NCI-H82 treated with DMSO at 0.1 percent for 48 hours (cell line): ENCODE measurements around the gene SETBP1.

Source experiments
- DNase-seq: peaks from one replicate; lab custom pipeline; 2025; ENCODE audit not compliant: unreplicated experiment; lab: John Stamatoyannopoulos, UW

Gene SETBP1

GRCh38 chr18:44704135-44704789 is 23.6 kb downstream of the SETBP1 start:
- DNase-seq: no peak

- no peak for DNase-seq
These were observed 24.5 kb downstream of the SETBP1 start for GRCh38 chr18:44705075-44705675.

GRCh38 chr18:44708451-44709083 is 27.9 kb downstream of the SETBP1 start:
- no peak for DNase-seq

- no peak for DNase-seq
These were observed 28.8 kb downstream of the SETBP1 start for GRCh38 chr18:44709307-44710126.

- DNase-seq: no peak
These were observed 30.2 kb downstream of the SETBP1 start for GRCh38 chr18:44710931-44711330.

GRCh38 chr18:44712025-44712424 is 31.3 kb downstream of the SETBP1 start:
- DNase-seq: no peak

- no peak for DNase-seq
These were observed 32.7 kb downstream of the SETBP1 start for GRCh38 chr18:44713435-44713834.

- no peak for DNase-seq
These were observed 33.7 kb downstream of the SETBP1 start for GRCh38 chr18:44714376-44714775.

GRCh38 chr18:44715245-44715644 is 34.6 kb downstream of the SETBP1 start:
- no peak for DNase-seq

GRCh38 chr18:44715842-44716241 is 35.2 kb downstream of the SETBP1 start:
- no peak for DNase-seq

- DNase-seq: no peak
These were observed 36.0 kb downstream of the SETBP1 start for GRCh38 chr18:44716697-44717163.

GRCh38 chr18:44719519-44720060 is 38.9 kb downstream of the SETBP1 start:
- DNase-seq: no peak

- DNase-seq: peak; percentile 44
These were observed 41.1 kb downstream of the SETBP1 start for GRCh38 chr18:44721748-44722147.

GRCh38 chr18:44723411-44723810 is 42.7 kb downstream of the SETBP1 start:
- no peak for DNase-seq

- DNase-seq: no peak
These were observed 43.6 kb downstream of the SETBP1 start for GRCh38 chr18:44724105-44724778.

- no peak for DNase-seq
These were observed 44.8 kb downstream of the SETBP1 start for GRCh38 chr18:44725300-44726058.

GRCh38 chr18:44726059-44726421 is 45.4 kb downstream of the SETBP1 start:
- no peak for DNase-seq

GRCh38 chr18:44727291-44727690 is 46.6 kb downstream of the SETBP1 start:
- DNase-seq: no peak

GRCh38 chr18:44729631-44730101 is 49.0 kb downstream of the SETBP1 start:
- no peak for DNase-seq
